Bronchial epithelial cell (primary cell): ENCODE results near the gene SCN2B. TPM values are rescaled to one million over a fixed set of nuclear protein-coding genes. Genes with fewer than 3 reads are reported as not detected.

Experiments
- DNase-seq: peaks from one replicate; pipeline ENCODE4 v3.0.0-alpha.2; 2010; ENCODE audit warnings: low read depth
- FAIRE-seq: peaks from 2 replicates; lab custom pipeline; 2011; peaks lifted over from hg19 to GRCh38; lab: Jason Lieb, UNC
- H3K27me3 ChIP-seq: 2 replicates; pipeline ENCODE4 v1.5.1; 2011; ENCODE audit warnings: low read length; ENCODE audit not compliant: control insufficient read depth, insufficient read depth
- H3K36me3 ChIP-seq: 2 replicates; pipeline ENCODE4 v1.5.1; 2011; ENCODE audit warnings: low read length; ENCODE audit not compliant: control insufficient read depth, insufficient read depth
- H3K4me3 ChIP-seq: 2 replicates; pipeline ENCODE4 v1.5.1; 2011; ENCODE audit warnings: mild to moderate bottlenecking, low read depth, low read length, control low read depth
- total RNA-seq: library from RNA; depleted of rRNA; stranded (reverse); fragments of >200 nt; gene quantifications from 2 replicates; pipeline ENCODE4 v1.2.1, GENCODE V29; 2014
- TF ChIP-seq, protein P1 (sequence below): IDR thresholded peaks from 2 replicates; pipeline ENCODE4 v1.5.1; 2011; ENCODE audit warnings: mild to moderate bottlenecking, moderate library complexity, low read length, control low read depth, inconsistent platforms; ENCODE audit not compliant: insufficient read depth, severe bottlenecking

SCN2B gene
- total RNA-seq, 1 donor from 2014 or later: under 0.01 TPM

DNA sequence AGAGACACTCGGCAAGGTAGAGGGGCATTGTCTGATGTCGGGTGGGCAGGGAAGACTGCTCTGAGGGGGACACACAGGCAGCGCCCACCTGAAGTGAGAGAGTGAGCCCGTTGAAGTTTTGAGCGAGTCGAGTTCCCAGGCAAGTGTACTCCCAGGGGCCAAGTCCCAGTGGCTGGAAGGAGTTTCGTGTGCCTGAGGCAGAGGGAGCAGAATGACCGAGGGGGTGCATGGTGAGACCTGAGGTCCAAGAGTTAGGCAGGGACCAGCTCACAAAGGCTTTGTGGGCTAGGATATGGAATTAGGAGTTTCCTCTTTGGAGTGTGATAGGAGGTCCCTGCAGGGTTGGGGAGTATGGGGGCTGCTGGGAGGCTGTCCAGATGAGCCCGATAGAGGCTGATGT is 6.2 kb downstream of the SCN2B start:
- H3K27me3 ChIP-seq: no peaks in the 10 kb centered on the region
- FAIRE-seq (no peak), DNase-seq (no peak)
- H3K4me3 ChIP-seq: no peak overlapping the region
- H3K36me3 ChIP-seq: no peaks in the 10 kb centered on the region
- TF ChIP-seq, protein P1, sequence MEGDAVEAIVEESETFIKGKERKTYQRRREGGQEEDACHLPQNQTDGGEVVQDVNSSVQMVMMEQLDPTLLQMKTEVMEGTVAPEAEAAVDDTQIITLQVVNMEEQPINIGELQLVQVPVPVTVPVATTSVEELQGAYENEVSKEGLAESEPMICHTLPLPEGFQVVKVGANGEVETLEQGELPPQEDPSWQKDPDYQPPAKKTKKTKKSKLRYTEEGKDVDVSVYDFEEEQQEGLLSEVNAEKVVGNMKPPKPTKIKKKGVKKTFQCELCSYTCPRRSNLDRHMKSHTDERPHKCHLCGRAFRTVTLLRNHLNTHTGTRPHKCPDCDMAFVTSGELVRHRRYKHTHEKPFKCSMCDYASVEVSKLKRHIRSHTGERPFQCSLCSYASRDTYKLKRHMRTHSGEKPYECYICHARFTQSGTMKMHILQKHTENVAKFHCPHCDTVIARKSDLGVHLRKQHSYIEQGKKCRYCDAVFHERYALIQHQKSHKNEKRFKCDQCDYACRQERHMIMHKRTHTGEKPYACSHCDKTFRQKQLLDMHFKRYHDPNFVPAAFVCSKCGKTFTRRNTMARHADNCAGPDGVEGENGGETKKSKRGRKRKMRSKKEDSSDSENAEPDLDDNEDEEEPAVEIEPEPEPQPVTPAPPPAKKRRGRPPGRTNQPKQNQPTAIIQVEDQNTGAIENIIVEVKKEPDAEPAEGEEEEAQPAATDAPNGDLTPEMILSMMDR: no peak

DNA sequence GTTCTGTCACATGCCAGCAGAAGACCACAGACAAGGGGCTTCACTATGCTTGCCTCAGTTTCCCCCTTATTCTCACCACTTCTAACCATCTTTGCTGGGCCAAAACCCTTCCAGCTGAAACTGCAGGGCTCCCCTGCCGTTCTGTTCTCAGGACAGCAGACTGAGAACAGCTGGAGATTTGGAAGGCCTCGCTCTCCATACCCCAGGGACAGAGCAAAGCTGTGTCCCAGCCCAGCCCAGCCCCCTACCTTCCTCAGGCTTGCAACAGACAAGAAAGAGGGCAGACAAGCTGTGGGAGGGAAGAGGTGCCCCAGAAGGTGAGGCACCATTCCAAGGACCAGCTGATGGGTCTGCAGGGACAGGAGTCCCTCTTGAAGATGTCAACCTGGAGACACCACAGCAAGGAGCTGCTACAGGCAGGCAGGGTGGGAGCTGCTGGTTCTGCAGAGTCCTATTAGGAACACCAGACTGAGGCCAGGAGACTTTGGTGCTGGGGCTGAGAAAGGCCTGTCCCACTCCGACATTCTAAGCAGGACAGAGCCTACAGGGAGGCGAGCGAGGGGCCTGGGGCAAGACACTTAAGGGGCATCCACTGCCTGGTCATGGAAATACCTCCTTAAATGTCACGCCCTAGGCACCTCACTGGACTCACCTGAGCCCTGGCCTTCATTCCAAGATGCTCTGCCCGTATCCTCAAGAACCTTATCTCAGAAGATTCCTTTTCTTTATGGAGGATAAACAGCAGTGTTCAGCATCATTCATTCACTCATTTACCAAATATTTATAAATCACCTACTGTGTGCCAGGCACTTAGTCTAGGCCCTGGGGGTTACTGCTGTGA is 6.9 kb downstream of the SCN2B start:
- Histone ChIP-seq H3K36me3 (no peaks in the 10 kb centered on the region), H3K4me3 (no peak overlapping the region), H3K27me3 (no peaks in the 10 kb centered on the region)
- DNase-seq (no peak), FAIRE-seq (no peak)
- TF ChIP-seq, protein P1: no peak

DNA sequence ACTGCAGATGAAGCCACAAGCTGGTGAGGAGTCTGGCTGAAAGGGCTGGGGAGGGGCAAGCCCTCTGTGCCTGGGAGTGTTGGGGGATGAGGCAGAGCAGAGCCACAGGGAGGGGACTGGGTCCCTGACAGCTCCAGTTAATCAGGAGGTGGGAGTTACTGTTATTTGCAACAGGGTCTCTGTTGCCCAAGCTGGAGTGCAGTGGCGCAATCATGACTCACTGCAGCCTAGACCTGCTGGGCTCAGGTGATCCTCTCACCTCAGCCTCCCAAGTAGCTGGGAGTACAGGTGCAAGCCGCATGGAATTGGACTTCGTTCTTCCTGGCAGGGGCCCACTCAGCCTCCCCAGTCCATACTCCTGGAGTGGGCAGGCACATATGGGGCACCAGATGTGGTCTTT is 7.7 kb downstream of the SCN2B start:
- TF ChIP-seq, protein P1: no peak
- Histone ChIP-seq H3K4me3 (no peak overlapping the region), H3K27me3 (no peaks in the 10 kb centered on the region), H3K36me3 (no peaks in the 10 kb centered on the region)
- FAIRE-seq (no peak), DNase-seq (peak; percentile 75)

DNA sequence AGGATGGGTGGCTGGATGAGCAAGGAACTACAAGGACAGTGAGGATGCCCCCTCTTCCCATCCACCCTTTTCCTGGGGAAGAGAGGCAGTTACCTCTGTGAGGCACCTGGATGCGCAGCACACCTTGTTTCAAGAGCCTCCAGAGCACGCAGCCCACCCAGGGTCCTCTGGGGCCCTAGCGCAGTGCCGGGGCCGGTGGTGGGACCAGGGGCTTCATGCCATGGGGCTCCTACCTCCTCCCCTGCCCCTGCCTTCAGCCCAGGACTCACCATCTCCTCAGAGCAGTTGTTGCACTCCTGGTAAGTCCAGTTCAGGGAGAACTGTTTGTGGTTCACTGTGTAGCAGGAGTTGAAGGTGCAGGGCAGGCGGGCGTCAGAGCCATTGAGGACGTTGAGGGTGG is 8.1 kb downstream of the SCN2B start:
- no peak for FAIRE-seq
- Histone ChIP-seq H3K4me3 (no peak overlapping the region), H3K27me3 (no peaks in the 10 kb centered on the region), H3K36me3 (no peaks in the 10 kb centered on the region)
- TF ChIP-seq, protein P1: no peak
- no peak for DNase-seq

DNA sequence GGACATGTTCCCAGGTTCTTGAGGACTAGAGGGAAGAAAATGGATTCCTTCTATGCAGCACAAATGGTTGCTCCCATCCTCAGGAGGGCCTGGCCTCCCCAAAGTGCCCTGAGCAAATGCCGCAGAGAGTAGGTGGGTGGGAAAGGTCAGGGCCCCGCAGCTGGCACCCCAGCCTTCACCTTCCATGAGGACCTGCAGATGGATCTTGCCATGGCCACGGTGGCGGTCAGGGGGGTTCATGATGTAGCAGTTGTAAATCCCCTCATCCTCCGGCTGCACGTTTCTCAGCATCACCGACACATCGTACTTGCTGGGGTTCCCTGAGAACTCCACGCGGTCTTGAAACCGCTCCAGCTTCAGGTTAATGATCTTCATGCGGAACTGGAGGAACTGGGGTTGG is 8.5 kb downstream of the SCN2B start:
- FAIRE-seq (no peak), DNase-seq (no peak)
- no peaks in the 10 kb centered on the region for H3K27me3 ChIP-seq
- no peak overlapping the region for H3K4me3 ChIP-seq
- H3K36me3 ChIP-seq: no peaks in the 10 kb centered on the region
- TF ChIP-seq, protein P1: no peak
